A549 (cell line): ENCODE measurements around the gene MYH7B.

Experiments used
- CBX8 ChIP-seq: fragments of 200-600 bp; sonication (generic); IDR thresholded peaks from 2 replicates; pipeline ENCODE4 v1.6.1; 2016
- CEBPB ChIP-seq, 2 experiments: fragments of >200 bp in 1 of 2; sonication (Bioruptor Twin) in 1 of 2; formaldehyde crosslinking in 1 of 2; IDR thresholded peaks; 2 replicates each; pipeline ENCODE4 v1.6.1; 2012 to 2016
- CHD2 ChIP-seq: fragments of 150-350 bp; IDR thresholded peaks from 2 replicates; pipeline ENCODE4 v1.6.1; 2014; ENCODE audit warnings: low read length; ENCODE audit not compliant: partially characterized antibody
- CTCF ChIP-seq: fragments of >200 bp; sonication (Bioruptor Twin); formaldehyde crosslinking; IDR thresholded peaks from 3 replicates; pipeline ENCODE4 v1.5.1; 2016
- EHF ChIP-seq: fragments of 250-450 bp; sonication (Bioruptor Pico); IDR thresholded peaks from 2 replicates; pipeline ENCODE4 v1.5.0; 2020; ENCODE audit warnings: mild to moderate bottlenecking
- EP300 ChIP-seq, 2 experiments: fragments of >200 bp; sonication (Bioruptor Twin); formaldehyde crosslinking; IDR thresholded peaks; 2 replicates in 1 of 2; 3 replicates in 1 of 2; pipeline ENCODE4 v1.6.1; 2016 to 2017
- ESRRA ChIP-seq: fragments of 150-350 bp; IDR thresholded peaks from 2 replicates; pipeline ENCODE4 v1.6.1; 2014; ENCODE audit warnings: mild to moderate bottlenecking, low read length, borderline replicate concordance
- HOXA7 ChIP-seq: fragments of 250-450 bp; sonication (Bioruptor Pico); IDR thresholded peaks from 2 replicates; pipeline ENCODE4 v1.5.0; 2020; ENCODE audit warnings: mild to moderate bottlenecking, moderate library complexity
- MAFK ChIP-seq: fragments of 450-650 bp; IDR thresholded peaks from 2 replicates; pipeline ENCODE4 v1.6.1; 2014; ENCODE audit not compliant: partially characterized antibody
- RARB ChIP-seq: fragments of 250-450 bp; sonication (Bioruptor Pico); IDR thresholded peaks from 2 replicates; pipeline ENCODE4 v1.8.0; 2021; ENCODE audit warnings: mild to moderate bottlenecking, moderate library complexity
- RFX5 ChIP-seq: fragments of 450-650 bp; IDR thresholded peaks from 2 replicates; pipeline ENCODE4 v1.7.1; 2014; ENCODE audit warnings: antibody characterized with exemption, mild to moderate bottlenecking, moderate library complexity

- TF ChIP-seq MAFK (no peak), CBX8 (no peak), EP300 (IDR thresholded peaks at IDR 0.05) (no peak), RFX5 (no peak), CTCF (no peak), CEBPB (IDR thresholded peaks at IDR 0.05) (no peak), RARB (CRISPR knock-in tag) (no peak), ESRRA (no peak), EHF (CRISPR knock-in tag) (no peak), CHD2 (no peak), HOXA7 (no peak)
Measured at GRCh38 chr20:34996243-34997028, 40.8 kb downstream of the MYH7B start.
